MM.1S (cell line): Measurements from ENCODE around the gene CD84.
"Not testable (repeated sequence)": the region's sequence is repeated elsewhere in the genome, so short reads cannot be mapped to it uniquely, and the experiment has no call there.

Experiments
- CTCF ChIP-seq: fragments of 300-600 bp; sonication (generic); IDR thresholded peaks from 2 replicates; pipeline ENCODE4 v1.5.1; 2016; ENCODE audit warnings: antibody characterized with exemption, low read length, mixed read lengths
- EZH2 ChIP-seq: fragments of 300-600 bp; sonication (generic); optimal IDR thresholded peaks from 2 replicates; pipeline ENCODE3; 2017; ENCODE audit warnings: low read depth, mild to moderate bottlenecking, antibody characterized with exemption, low read length, mixed read lengths
- EZH2phosphoT487 ChIP-seq: fragments of 300-600 bp; sonication (generic); IDR thresholded peaks from 2 replicates; pipeline ENCODE4 v1.6.1; 2018; ENCODE audit warnings: antibody characterized with exemption, low read length

- not testable (repeated sequence) for TF ChIP-seq EZH2, CTCF, EZH2phosphoT487
Measured at GRCh38 chr1:160517519-160517918, 61.8 kb downstream of the CD84 start.
